Activated T-cell treated with anti-CD3 and anti-CD28 coated beads, Interleukin-2, amount 50 U/mL, for 72 hours (primary cell): ENCODE measurements around the gene GNL2. TPM values are rescaled to one million over a fixed set of nuclear protein-coding genes. Genes with fewer than 3 reads are reported as not detected.

Experiments
- total RNA-seq, 2 donors: library from RNA; stranded (reverse); gene quantifications; one replicate each; pipeline ENCODE4 v1.2.3, GENCODE V29; 2022

The GNL2 gene
- total RNA-seq, 2 donors from 2014 or later: 47.3 to 52.9 TPM

Other genes with a start within 250 kb of the GNL2 start
- gene ZC3H12A, start 121.4 kb downstream of the GNL2 start, total RNA-seq: 10 to 100 TPM; 33.5 to 46.1 TPM
- gene MEAF6, start 81.2 kb downstream of the GNL2 start, total RNA-seq: 100 to 1,000 TPM; 105 to 108 TPM
- 10 to 100 TPM; 26.5 to 29.1 TPM for gene SNIP1, start 41.6 kb downstream of the GNL2 start, total RNA-seq
- under 1 TPM; 0.41 to 0.81 TPM for gene DNALI1, start 39.0 kb downstream of the GNL2 start, total RNA-seq
- not detected for gene RSPO1, start 39.0 kb upstream of the GNL2 start, total RNA-seq
- 10 to 100 TPM; 65.8 to 94.0 TPM for gene CDCA8, start 96.6 kb upstream of the GNL2 start, total RNA-seq
- gene EPHA10, start 169.2 kb upstream of the GNL2 start, total RNA-seq: under 1 TPM; 0.74 to 1.00 TPM
- 1 to 10 TPM; 1.9 to 2.4 TPM for gene MANEAL, start 197.9 kb upstream of the GNL2 start, total RNA-seq
- gene C1orf122, start 211.9 kb upstream of the GNL2 start, total RNA-seq: 10 to 100 TPM; 21.1 to 21.8 TPM
- 10 to 100 TPM; 30.0 to 31.3 TPM for gene YRDC, start 212.3 kb upstream of the GNL2 start, total RNA-seq